Stimulated activated CD8-positive, alpha-beta memory T cell treated with anti-CD3 and anti-CD28 coated beads, Interleukin-12 subunit alpha, Interleukin-12 subunit beta, amount 100 ng/mL, for 24 hours (primary cell): ENCODE measurements around the gene NKD2.

ENCODE experiments used
- DNase-seq: peaks from one replicate; pipeline ENCODE4 v3.0.0-alpha.2; 2020; ENCODE audit errors: extremely low read depth

The NKD2 gene

GRCh38 chr5:1029945-1030625 lies 21.5 kb downstream of the NKD2 start:
- DNase-seq = no peak

GRCh38 chr5:1030801-1031271 lies 22.2 kb downstream of the NKD2 start:
- DNase-seq = no peak

GRCh38 chr5:1031306-1031959 lies 22.8 kb downstream of the NKD2 start:
- DNase-seq = no peak

GRCh38 chr5:1032011-1032410 lies 23.4 kb downstream of the NKD2 start:
- no peak for DNase-seq

GRCh38 chr5:1032551-1033027 lies 24.0 kb downstream of the NKD2 start:
- DNase-seq = no peak

GRCh38 chr5:1033178-1033577 lies 24.6 kb downstream of the NKD2 start:
- DNase-seq = no peak

GRCh38 chr5:1033606-1034420 lies 25.2 kb downstream of the NKD2 start:
- no peak for DNase-seq

- no peak for DNase-seq
Observed at GRCh38 chr5:1034421-1034905, 25.9 kb downstream of the NKD2 start.

- DNase-seq = no peak
Observed at GRCh38 chr5:1034986-1035385, 26.4 kb downstream of the NKD2 start.

- no peak for DNase-seq
Observed at GRCh38 chr5:1035421-1036405, 27.1 kb downstream of the NKD2 start.

- DNase-seq = no peak
Observed at GRCh38 chr5:1036504-1037122, 28.0 kb downstream of the NKD2 start.

- no peak for DNase-seq
Observed at GRCh38 chr5:1037123-1037670, 28.6 kb downstream of the NKD2 start.

GRCh38 chr5:1037671-1038416 lies 29.2 kb downstream of the NKD2 start:
- DNase-seq = no peak

- no peak for DNase-seq
Observed at GRCh38 chr5:1038417-1039209, 30.0 kb downstream of the NKD2 start.

GRCh38 chr5:1039210-1039548 lies 30.6 kb downstream of the NKD2 start:
- no peak for DNase-seq

- no peak for DNase-seq
Observed at GRCh38 chr5:1039706-1040260, 31.2 kb downstream of the NKD2 start.

- no peak for DNase-seq
Observed at GRCh38 chr5:1040571-1040970, 32.0 kb downstream of the NKD2 start.
